ENCODE measurements around the gene PTGES. TPM values are rescaled to one million over a fixed set of nuclear protein-coding genes. Genes with fewer than 3 reads are reported as not detected.

PTGES gene
- total and polyA plus RNA-seq, 3 donors from 2014 or later: 9.5 to 41.8 (median 36.9) TPM

- no peak overlapping the region for H3K27ac ChIP-seq
- H3K4me3 ChIP-seq: no peak overlapping the region
- no peaks in the 10 kb centered on the region for H3K27me3 ChIP-seq
- no peaks in the 10 kb centered on the region for H3K36me3 ChIP-seq (ENCODE audit: low read depth, missing control alignments)
- H3K9me3 ChIP-seq: no peaks in the 10 kb centered on the region
- intact Hi-C loops (cut with DNase I; ENCODE audit: low total_unique reads): no loop called here
- DNase-seq: no peak
- 88 to 89% methylated on average over 20 to 25 of the region's 25 CpGs for WGBS, 2 donors
- TF ChIP-seq POLR2A (IDR thresholded peaks at IDR 0.05): no peak
- H3K4me1 ChIP-seq: no peaks in the 10 kb centered on the region
Observed at GRCh38 chr9:129720865-129721545, 31.8 kb downstream of the PTGES start.

GRCh38 chr9:129720181-129720864, 32.5 kb downstream of the PTGES start:
- DNase-seq: no peak
- Histone ChIP-seq H3K4me3 (no peak overlapping the region), H3K4me1 (no peaks in the 10 kb centered on the region), H3K36me3 (ENCODE audit: low read depth, missing control alignments) (no peaks in the 10 kb centered on the region), H3K9me3 (no peaks in the 10 kb centered on the region), H3K27me3 (no peaks in the 10 kb centered on the region), H3K27ac (no peak overlapping the region)
- WGBS, 2 donors: 72 to 81% methylated on average over 24 to 31 of the region's 31 CpGs
- TF ChIP-seq CTCF (IDR thresholded peaks at IDR 0.05) (peak in 1 of 3 experiments; percentile 7), POLR2A (IDR thresholded peaks at IDR 0.05) (no peak)
- intact Hi-C loops (cut with DNase I; ENCODE audit: low total_unique reads): no loop called here

- intact Hi-C loops (cut with DNase I; ENCODE audit: low total_unique reads): no loop called here
- Histone ChIP-seq H3K4me3 (peak overlapping the region in 1 of 2 donors; percentile 34), H3K9me3 (no peaks in the 10 kb centered on the region), H3K36me3 (ENCODE audit: low read depth, missing control alignments) (no peaks in the 10 kb centered on the region), H3K27me3 (no peaks in the 10 kb centered on the region), H3K27ac (no peak overlapping the region), H3K4me1 (no peaks in the 10 kb centered on the region)
- 42 to 66% methylated on average over 31 to 38 of the region's 38 CpGs for WGBS, 2 donors
- no peak for DNase-seq
- no peak for TF ChIP-seq POLR2A (IDR thresholded peaks at IDR 0.05)
- no peak for TF ChIP-seq CTCF (IDR thresholded peaks at IDR 0.05)
Observed at GRCh38 chr9:129719135-129719534, 33.7 kb downstream of the PTGES start.

- no peak for DNase-seq
- no peak for TF ChIP-seq POLR2A (IDR thresholded peaks at IDR 0.05)
- no peak for TF ChIP-seq CTCF (IDR thresholded peaks at IDR 0.05)
- Histone ChIP-seq H3K4me3 (peak overlapping the region in 1 of 2 donors; percentile 34), H3K4me1 (no peaks in the 10 kb centered on the region), H3K9me3 (no peaks in the 10 kb centered on the region), H3K27me3 (no peaks in the 10 kb centered on the region), H3K27ac (no peak overlapping the region), H3K36me3 (ENCODE audit: low read depth, missing control alignments) (no peaks in the 10 kb centered on the region)
- intact Hi-C loops (cut with DNase I; ENCODE audit: low total_unique reads): no loop called here
- 57 to 73% methylated on average over 4 to 5 of the region's 5 CpGs for WGBS, 2 donors
Observed at GRCh38 chr9:129718647-129719046, 34.2 kb downstream of the PTGES start.

GRCh38 chr9:129717991-129718390, 34.9 kb downstream of the PTGES start:
- DNase-seq: no peak
- intact Hi-C loops (cut with DNase I; ENCODE audit: low total_unique reads): no loop called here
- no peaks in the 10 kb centered on the region for H3K36me3 ChIP-seq (ENCODE audit: low read depth, missing control alignments)
- WGBS, 2 donors: 81 to 88% methylated on average over 5 of the region's 5 CpGs
- no peak overlapping the region for H3K4me3 ChIP-seq
- no peaks in the 10 kb centered on the region for H3K4me1 ChIP-seq
- no peaks in the 10 kb centered on the region for H3K27me3 ChIP-seq
- no peak overlapping the region for H3K27ac ChIP-seq
- TF ChIP-seq CTCF (IDR thresholded peaks at IDR 0.05) (no peak), POLR2A (IDR thresholded peaks at IDR 0.05) (no peak)
- no peaks in the 10 kb centered on the region for H3K9me3 ChIP-seq

Measured in testis (tissue), 3 donors.